GM12892 (cell line): Measurements from ENCODE around the gene DTWD2.

Experiments
- POLR2A ChIP-seq: IDR thresholded peaks from 2 replicates; pipeline ENCODE4 v1.6.1; 2011; ENCODE audit warnings: low read depth, low read length, control low read depth
- POLR2AphosphoS5 ChIP-seq: IDR thresholded peaks from 2 replicates; pipeline ENCODE4 v1.6.1; 2011; ENCODE audit warnings: low read depth, low read length, control low read depth
- TAF1 ChIP-seq: IDR thresholded peaks from 2 replicates; pipeline ENCODE4 v1.6.1; 2011; ENCODE audit warnings: low read depth, mild to moderate bottlenecking, control low read depth, low read length, borderline replicate concordance

DNA sequence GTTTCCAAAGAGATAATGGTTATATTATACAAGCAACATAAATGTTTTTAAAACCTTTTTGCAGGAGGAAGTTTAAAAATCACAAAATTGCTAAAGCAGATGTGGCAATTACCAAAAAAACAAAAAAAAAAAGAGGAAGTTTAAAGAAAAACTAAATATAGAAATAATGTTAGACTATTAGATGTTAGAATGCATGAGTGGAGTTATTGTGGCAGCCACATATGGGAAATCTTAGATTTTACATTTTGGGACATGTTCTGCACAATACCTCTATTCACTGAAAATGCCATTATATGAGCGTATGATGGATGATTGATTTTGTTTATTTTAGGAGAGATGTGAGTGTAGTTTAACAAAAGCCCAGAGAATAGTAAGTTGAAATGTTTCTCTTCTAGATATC, 31.2 kb upstream of the DTWD2 start:
- TF ChIP-seq POLR2A (no peak), POLR2AphosphoS5 (no peak), TAF1 (no peak)
